Measurements from ENCODE around the gene PTPN18.
"Not testable (repeated sequence)": the region's sequence is repeated elsewhere in the genome, so short reads cannot be mapped to it uniquely, and the experiment has no call there.

Gene PTPN18

DNA sequence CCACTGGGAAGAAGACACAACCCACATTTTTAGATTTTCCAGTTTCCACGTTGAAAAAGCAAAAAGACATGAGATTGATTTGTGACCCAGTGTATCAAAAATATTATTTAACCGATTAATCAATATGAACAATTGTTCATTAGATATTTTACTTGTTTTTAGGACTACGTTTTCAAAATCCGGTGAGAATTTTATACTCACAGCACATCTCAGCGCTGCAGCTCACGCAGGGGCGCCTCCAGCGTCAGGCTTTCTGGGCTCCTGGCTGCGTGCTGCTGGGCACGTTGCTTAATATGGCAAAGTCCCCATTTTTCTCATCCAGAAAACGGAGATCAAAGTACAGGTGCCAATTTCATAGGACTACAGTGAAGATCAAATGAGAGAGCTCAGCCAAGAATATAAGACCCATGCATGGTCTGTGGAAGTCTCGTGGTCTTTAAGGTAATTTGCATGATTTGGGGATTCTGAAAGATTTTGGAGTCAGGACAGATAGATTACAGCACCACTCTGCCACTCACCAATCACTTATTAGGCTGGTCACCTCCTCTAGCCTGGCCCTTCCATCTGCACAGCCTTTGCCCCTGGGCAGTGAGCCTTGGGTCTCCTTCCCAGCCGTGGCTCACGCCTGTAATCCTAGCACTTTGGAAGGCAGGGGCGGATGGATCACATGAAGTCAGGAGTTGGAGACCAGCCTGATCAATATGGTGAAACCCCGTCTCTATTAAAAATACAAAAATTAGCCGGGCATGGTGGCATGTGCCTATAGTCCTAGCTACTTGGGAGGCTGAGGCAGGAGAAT, 36.2 kb downstream of the PTPN18 start:
- no peak for DNase-seq (ENCODE audit: low read depth, low spot score)
- Histone ChIP-seq H3K4me1 (ENCODE audit: control insufficient read depth, insufficient read depth, low read length) (no peaks in the 10 kb centered on the region), H3K9me3 (ENCODE audit: control insufficient read depth, insufficient read depth, low read length) (no peaks in the 10 kb centered on the region), H3K27ac (ENCODE audit: low read length) (no peak overlapping the region), H3K4me3 (ENCODE audit: low read length) (peak overlapping the region; percentile 45; the same call in 1 of the 2 replicates), H3K36me3 (ENCODE audit: control insufficient read depth, insufficient read depth, low read length) (no peaks in the 10 kb centered on the region), H3K27me3 (ENCODE audit: control insufficient read depth, insufficient read depth, low read length) (no peaks in the 10 kb centered on the region; the same call in 1 of the 2 replicates)
- no CpG with 5 or more reads among the region's 17 CpGs for WGBS (ENCODE audit: insufficient coverage, insufficient read length)

DNA sequence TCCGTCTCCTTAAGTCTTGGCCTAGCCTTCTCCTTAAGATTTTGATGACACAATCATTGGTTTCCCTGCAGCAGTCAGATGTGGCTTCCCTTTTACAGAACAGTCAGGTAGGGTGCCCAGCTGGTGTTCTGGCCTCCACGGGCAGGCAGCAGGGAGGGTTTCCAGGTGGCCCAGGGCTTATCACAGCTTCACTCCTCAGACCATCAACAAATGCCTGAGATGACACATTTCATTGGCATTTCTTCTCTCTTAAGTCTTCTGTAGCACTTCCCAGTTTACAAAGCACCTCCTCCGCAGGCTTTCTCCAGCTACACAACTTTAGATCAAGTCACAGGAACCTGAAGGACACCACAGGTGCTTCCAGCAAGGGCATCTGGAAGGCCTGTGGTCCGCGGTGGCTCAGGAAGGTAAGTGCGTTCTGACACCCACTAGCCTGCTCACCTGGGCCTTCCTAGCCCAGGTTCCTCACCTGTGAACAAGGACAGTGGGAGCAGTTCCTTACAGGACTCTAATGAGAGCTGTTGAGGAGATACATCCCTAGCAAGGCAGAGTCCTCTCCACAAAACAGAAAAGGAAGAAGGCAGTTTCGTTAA, 37.6 kb downstream of the PTPN18 start:
- no peaks in the 10 kb centered on the region; the same call in 1 of the 2 replicates for H3K27me3 ChIP-seq (ENCODE audit: control insufficient read depth, insufficient read depth, low read length)
- no peaks in the 10 kb centered on the region for H3K36me3 ChIP-seq (ENCODE audit: control insufficient read depth, insufficient read depth, low read length)
- WGBS (ENCODE audit: insufficient coverage, insufficient read length): no CpG with 5 or more reads among the region's 7 CpGs
- H3K27ac ChIP-seq (ENCODE audit: low read length): no peak overlapping the region
- no peak overlapping the region for H3K4me3 ChIP-seq (ENCODE audit: low read length)
- no peaks in the 10 kb centered on the region for H3K9me3 ChIP-seq (ENCODE audit: control insufficient read depth, insufficient read depth, low read length)
- DNase-seq (ENCODE audit: low read depth, low spot score): no peak
- no peaks in the 10 kb centered on the region for H3K4me1 ChIP-seq (ENCODE audit: control insufficient read depth, insufficient read depth, low read length)

DNA sequence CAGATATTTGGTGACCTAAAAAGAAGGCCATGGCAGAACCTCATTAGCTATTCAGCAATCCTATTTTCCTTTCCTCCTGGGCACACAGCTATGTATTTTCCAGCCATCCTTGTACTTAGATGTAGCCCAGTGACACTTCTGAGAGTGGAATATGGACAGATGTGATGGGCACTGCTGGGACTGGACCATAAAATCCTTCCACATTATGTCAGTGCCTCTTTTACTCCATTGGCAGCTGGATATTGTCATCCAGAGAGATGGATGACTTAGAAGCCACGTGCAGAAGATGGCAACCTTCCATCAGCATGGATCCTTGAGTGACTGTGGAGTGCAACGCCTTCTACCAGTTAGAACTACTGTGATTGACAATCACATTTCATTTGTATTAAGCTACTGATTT, 50.4 kb downstream of the PTPN18 start:
- not testable (repeated sequence) for H3K27ac ChIP-seq (ENCODE audit: low read length); H3K9me3 ChIP-seq (ENCODE audit: control insufficient read depth, insufficient read depth, low read length); DNase-seq (ENCODE audit: low read depth, low spot score); H3K27me3 ChIP-seq (ENCODE audit: control insufficient read depth, insufficient read depth, low read length); H3K36me3 ChIP-seq (ENCODE audit: control insufficient read depth, insufficient read depth, low read length); H3K4me3 ChIP-seq (ENCODE audit: low read length); H3K4me1 ChIP-seq (ENCODE audit: control insufficient read depth, insufficient read depth, low read length)
- WGBS (ENCODE audit: insufficient coverage, insufficient read length): no CpG with 5 or more reads among the region's 2 CpGs

DNA sequence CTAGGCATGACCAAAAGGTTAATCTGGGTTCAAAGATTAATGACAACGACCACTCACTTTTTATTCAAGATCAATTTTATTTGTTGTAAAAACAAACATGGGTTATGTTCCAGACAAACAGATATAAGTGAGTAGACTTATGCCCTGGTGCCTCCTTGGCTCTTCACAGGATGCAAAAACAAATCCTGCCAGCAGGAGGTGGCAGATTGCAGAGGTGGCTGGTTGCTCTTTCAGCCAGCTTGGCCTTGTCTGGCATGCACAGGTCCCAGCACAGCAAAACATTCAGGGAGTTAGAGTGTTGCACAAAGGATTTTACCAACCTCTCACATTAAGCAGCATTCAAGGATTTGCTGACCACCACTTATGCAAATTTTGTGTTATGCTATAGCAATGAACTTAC, 60.8 kb downstream of the PTPN18 start:
- H3K9me3 ChIP-seq (ENCODE audit: control insufficient read depth, insufficient read depth, low read length); H3K27me3 ChIP-seq (ENCODE audit: control insufficient read depth, insufficient read depth, low read length); DNase-seq (ENCODE audit: low read depth, low spot score); H3K27ac ChIP-seq (ENCODE audit: low read length); H3K4me1 ChIP-seq (ENCODE audit: control insufficient read depth, insufficient read depth, low read length); H3K36me3 ChIP-seq (ENCODE audit: control insufficient read depth, insufficient read depth, low read length); H3K4me3 ChIP-seq (ENCODE audit: low read length): not testable (repeated sequence)
- no CpG with 5 or more reads among the region's 1 CpG for WGBS (ENCODE audit: insufficient coverage, insufficient read length)

DNA sequence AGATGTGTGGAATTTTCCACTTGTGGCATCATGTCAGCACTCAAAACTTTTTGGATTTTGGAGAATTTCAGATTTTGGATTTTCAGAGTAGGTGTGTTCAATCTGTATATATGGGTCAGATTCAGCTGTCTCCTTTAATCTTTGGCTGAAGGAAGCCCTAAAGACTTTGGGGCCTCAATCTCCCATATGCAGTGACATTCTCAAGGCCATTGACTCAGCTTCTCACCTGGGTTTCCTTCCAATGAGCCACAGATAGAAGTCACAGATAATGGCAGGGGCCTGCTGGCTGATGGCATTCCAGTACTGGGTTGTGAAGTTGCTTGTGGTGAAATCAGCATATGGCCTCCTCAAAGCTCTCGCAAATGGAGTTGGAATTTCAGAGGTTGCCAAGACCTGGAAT, 63.0 kb downstream of the PTPN18 start:
- not testable (repeated sequence) for H3K4me1 ChIP-seq (ENCODE audit: control insufficient read depth, insufficient read depth, low read length); H3K36me3 ChIP-seq (ENCODE audit: control insufficient read depth, insufficient read depth, low read length); H3K4me3 ChIP-seq (ENCODE audit: low read length); H3K9me3 ChIP-seq (ENCODE audit: control insufficient read depth, insufficient read depth, low read length); H3K27ac ChIP-seq (ENCODE audit: low read length); H3K27me3 ChIP-seq (ENCODE audit: control insufficient read depth, insufficient read depth, low read length); DNase-seq (ENCODE audit: low read depth, low spot score)
- no CpG with 5 or more reads among the region's 1 CpG for WGBS (ENCODE audit: insufficient coverage, insufficient read length)

All from iPS DF 6.9 (cell line).